Mammary epithelial cell (primary cell): Measurements from ENCODE around the gene CDKN2AIPNL.

Experiments
- EZH2 ChIP-seq: IDR thresholded peaks from 2 replicates; pipeline ENCODE4 v1.6.1; 2012; ENCODE audit warnings: low read length, inconsistent platforms, borderline replicate concordance
- TF ChIP-seq, protein P1 (sequence below), 2 donors: IDR thresholded peaks in 1 of 2; conservative IDR thresholded peaks in 1 of 2; 2 replicates each; pipeline ENCODE4 v1.5.1; 2011 to 2012; ENCODE audit warnings: inconsistent platforms in 2 of 2, low read length in 2 of 2, mild to moderate bottlenecking in 2 of 2, control low read depth in 1 of 2, low read depth in 1 of 2; ENCODE audit not compliant: insufficient read depth in 1 of 2; ENCODE audit errors: extremely low read depth in 1 of 2

DNA sequence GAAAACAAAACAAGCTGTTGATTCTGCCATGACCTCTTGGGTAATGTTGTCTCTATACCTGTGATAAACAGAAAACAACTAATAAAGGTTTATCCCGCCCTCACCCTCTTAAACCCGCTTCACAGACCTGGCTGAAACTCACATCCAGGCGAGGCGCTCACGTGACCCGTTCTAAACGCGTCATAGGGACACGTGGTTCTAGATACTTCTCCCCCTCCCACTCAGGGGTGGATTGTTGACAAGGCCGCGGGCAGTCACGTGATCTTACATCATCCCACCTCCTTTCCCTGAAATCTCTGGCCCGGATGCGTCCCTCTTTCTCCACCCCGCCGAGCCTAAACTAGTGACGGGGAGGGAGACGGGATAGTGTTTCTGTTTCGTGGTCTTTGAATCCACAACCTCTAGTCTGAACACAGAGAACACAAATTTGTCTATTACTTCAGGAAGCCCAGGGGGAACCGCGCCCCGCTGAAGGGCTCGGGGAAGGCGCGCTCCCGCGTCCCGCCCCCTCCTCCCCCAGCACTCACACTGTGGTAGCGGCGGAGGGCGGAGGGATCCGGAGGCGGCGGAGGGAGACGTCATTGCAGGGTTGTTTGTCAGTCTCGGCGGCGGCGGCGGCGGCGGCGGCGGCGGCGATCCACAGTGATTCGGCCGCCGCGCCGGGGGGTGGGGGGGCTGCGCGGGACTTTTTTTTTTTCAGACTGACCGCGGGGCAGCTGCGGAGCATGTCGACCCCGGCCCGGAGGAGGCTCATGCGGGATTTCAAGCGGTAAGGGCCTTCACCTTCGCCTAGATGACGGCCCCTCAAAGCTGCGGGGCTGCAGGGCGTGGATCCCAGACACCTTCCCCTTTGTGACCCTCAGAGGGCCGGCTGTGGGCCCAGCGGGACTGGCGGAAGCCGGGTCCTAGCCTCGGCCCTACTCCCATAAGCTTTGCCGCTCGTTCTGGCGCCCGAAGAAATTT, 40.5 kb downstream of the CDKN2AIPNL start, which contains the start of gene UBE2B:
- TF ChIP-seq, protein P1, sequence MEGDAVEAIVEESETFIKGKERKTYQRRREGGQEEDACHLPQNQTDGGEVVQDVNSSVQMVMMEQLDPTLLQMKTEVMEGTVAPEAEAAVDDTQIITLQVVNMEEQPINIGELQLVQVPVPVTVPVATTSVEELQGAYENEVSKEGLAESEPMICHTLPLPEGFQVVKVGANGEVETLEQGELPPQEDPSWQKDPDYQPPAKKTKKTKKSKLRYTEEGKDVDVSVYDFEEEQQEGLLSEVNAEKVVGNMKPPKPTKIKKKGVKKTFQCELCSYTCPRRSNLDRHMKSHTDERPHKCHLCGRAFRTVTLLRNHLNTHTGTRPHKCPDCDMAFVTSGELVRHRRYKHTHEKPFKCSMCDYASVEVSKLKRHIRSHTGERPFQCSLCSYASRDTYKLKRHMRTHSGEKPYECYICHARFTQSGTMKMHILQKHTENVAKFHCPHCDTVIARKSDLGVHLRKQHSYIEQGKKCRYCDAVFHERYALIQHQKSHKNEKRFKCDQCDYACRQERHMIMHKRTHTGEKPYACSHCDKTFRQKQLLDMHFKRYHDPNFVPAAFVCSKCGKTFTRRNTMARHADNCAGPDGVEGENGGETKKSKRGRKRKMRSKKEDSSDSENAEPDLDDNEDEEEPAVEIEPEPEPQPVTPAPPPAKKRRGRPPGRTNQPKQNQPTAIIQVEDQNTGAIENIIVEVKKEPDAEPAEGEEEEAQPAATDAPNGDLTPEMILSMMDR (conservative IDR thresholded peaks at IDR 0.05 in 1 of 2, IDR thresholded peaks at IDR 0.05 in 1 of 2; ENCODE audit: extremely low read depth in 1 of 2, insufficient read depth in 1 of 2, low read depth in 1 of 2, low read length in 2 of 2): no peak
- TF ChIP-seq EZH2: no peak
